NCI-H1092 treated with DMSO at 0.1 percent for 48 hours (cell line): Measurements from ENCODE around the gene H19.

Experiments
- DNase-seq: peaks from one replicate; lab custom pipeline; 2025; lab: John Stamatoyannopoulos, UW

The H19 gene

DNA sequence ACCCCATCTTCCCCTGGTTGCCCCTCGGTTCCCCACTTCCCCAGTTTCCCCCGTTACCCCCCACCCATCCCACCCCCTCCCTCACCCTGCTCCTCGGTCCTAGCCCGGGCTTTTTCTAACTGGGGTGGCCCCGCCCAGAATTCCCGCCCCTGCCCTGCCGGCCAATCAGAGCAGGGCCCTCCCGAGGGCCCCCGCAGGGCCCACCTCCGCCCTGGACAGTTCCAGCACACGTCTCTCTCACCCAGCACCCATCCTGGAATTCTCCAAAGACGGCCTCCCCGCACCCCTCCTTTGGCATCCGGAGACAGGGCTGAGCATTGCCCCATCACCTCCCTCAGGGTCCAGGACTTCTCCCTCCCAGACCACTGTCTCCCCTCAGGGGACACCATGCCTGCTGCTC, at the start of gene H19:
Gene H19 (minus strand): TSS at position 88 of the 400 bp plus-strand sequence.
- no peak for DNase-seq

DNA sequence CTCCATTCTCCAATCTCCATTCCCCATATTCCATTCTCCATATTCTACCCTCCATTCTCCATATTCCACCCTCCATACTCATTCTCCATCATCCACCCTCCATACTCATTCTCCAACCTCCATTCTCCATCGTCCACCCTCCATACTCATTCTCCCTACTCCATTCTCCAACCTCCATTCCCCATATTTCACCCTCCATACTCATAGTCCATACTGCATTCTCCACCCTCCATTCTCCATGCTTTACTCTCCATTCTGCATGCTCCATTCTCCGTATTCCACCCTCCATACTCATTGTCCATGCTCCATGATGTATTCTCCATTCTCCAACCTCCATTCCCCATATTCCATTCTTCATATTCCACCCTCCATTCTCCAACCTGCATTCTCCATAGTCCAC, 44.3 kb upstream of the H19 start:
- no peak for DNase-seq

DNA sequence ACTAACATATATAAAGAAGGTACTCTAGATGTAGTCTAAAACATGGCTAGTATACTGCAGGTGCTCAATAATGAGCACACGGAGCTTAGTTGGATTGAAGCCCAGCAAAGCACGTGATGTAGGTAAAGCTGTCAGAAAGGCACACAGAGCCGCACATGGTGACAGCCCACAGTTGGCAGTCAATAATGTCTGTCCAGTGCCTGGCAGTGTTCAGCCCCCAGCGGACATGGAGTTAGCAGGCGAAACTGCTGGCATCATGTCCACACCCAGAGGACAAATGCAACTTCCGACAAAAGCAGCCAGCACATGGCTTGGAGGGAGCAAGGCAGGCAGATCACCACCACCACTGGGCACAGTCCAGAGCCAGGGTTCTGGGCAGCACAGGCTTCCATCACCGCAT, 43.5 kb upstream of the H19 start:
- DNase-seq = no peak

DNA sequence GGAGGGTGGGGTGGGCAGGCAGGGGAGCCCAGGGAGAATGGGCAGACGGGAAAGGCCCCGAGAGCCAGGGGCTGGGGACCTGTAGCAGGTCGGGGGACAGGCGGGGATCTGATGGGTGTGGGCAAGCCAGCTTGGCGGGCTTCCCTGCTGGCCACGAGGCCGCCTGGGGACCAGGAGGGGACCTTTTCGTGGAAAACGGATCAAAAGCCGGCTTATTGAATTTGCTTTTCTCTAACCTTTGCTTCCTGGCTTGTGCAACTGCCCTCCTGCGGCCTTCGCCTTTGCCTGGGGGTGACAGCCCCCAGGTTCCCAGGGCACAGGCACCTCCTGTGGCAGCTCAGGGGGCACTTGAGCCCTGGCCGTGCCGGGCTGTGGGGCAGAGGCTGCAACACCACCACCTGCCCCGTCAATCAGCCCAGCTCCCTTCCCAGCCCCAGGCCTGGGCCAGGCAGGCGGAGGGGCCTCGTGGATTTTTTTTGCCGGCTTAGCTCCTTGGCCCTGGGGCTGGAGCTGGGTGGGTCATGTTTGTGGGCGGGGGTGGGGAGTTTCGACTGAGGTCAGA, 41.6 kb upstream of the H19 start:
- DNase-seq = no peak

DNA sequence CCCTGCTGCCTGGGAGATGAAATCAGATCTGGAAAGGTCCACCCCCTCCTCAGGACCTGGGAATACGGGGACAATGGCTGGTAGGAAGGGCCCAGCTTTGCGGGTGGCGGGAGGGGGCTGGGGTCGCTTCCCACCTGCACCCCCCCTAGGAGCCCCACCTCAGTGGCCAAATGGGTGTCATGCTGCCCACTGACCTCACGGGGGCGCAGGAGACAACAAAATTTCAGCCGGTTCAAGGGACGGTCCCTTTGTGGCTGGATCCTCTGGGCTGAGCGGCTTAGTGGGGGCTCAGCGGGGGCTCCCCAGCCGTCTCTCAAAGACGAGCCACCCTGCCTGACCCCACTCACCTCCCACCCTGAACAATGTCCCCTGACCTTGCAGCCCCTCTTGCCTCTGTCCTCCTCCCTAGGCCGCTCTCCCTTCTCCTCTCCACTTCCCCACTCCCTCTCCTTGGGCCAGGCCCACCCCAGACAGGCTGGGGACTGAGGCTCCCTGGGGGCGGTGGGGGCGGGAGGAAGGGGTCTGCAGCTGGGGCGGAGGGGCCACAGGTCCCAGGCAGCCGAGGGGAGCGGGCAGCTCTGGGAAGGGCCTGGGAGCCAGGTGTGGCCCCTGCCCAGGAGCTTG, 39.3 kb upstream of the H19 start:
- no peak for DNase-seq

DNA sequence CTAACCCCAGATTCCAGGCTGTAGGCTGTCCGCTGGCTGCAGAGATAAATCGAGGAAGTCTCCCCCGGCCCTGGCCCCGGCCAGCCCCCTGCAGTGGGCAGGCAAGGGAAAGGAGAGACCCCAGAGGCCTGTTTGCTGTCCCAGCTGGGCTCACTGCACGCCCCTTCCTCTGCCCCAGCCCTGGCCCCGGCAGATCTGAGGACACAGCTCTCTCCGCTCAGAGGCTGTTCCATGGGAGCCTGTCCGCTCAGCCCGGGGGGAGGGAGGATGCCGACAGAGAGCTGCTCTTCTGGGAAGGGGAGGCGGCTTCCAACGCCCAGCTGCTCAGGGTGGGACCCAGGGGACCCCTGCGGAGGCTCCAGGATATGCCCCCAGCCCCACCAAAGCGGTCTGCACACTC, 37.7 kb upstream of the H19 start:
- DNase-seq = no peak

DNA sequence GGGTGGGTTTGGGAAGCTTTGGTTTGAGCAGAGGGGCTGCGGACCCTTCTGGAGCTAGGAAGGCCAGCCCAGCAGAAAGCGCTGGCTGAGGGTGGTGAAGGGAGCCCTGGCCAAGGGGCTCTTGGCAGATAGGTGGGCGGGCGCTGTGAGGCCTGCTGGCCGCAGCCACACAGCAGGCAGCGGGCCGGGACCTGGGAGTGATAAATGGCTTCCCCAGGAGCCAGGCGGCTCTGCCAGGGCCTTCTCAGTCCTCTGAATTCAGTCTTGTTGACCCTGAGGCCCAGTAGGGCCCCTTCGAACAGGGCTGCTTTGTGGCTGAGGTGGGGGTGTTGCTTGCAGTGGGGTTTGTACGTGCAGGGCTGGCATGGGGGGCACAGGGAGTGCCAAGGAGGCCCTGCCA, 33.4 kb upstream of the H19 start:
- DNase-seq = no peak

DNA sequence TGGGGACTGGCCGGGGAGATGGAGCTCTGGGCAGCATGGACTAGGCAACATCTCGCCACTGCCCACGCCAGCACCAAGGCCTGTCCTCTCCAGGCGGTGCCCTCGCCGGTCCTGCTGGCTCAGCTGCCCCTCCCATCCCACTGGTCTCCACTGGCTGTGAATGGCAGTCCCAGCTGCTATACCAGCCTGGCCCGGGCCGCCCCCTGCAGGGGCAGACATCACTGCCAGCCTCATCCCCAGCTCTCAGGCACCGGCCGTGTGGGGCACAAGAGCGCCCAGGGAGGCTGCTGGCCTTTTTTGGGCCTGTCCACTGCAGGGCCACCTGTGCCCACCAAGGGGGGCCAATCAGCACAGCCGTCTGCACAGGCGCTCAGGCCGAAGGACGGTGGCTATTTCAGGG, 30.1 kb upstream of the H19 start:
- no peak for DNase-seq

DNA sequence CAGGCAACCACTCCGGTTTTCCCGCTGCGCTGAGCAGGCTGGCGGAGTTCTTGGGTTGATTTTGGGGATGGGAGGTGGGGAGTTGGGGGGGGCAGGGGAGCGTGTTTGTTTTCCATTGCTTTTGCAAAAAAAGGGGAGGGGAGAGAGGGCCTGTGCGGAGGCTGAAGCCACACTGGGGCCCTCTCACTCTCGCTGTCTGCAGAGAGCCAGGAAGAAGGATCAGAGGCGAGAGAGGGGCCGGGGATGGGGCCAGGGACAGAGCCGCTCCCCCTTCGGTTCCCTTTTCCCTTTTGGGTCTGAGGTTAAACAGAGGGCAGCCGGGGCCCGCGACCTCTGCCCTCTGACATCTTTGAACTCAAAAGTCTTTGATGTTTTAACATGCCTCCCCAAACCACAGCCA, 17.4 kb upstream of the H19 start:
- no peak for DNase-seq

DNA sequence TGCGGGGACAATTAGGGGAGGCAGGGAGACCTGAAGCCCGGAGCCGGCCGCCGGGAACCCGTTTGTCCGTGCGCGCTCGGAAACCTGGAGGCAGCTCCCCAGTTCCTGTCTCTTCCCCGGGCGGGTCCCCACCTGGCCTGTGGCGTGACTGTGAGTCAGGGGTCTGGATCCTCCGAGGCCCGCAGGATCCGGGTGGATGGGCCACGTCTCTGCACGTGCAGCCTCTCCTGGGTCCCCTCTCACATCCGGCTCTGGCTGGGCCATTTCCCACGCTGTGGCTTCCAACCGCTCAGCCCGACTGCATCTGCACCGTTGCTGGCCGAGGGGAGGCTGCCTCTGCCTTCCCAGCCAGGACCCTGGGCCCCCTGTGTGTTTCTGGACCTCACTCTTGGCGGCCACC, 14.8 kb upstream of the H19 start:
- DNase-seq = no peak

DNA sequence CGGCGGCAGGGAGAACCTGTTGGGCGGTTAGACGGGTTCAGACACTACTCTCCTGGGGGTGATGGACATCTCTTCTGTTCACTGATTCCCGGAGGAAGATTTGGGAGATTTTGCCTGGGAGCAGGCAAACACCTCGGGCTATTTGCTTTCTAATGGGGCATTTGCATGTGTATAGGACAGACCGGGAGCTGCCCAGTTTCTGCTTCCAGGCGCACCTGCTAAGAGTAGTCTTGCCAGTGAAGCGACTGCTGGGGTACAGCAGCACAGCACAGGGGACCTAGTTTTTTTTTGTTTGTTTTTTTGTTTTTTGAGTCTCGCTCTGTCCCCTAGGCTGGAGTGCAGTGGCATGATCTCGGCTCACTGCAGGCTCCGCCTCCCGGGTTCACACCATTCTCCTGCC, 6.8 kb upstream of the H19 start:
- DNase-seq = no peak

DNA sequence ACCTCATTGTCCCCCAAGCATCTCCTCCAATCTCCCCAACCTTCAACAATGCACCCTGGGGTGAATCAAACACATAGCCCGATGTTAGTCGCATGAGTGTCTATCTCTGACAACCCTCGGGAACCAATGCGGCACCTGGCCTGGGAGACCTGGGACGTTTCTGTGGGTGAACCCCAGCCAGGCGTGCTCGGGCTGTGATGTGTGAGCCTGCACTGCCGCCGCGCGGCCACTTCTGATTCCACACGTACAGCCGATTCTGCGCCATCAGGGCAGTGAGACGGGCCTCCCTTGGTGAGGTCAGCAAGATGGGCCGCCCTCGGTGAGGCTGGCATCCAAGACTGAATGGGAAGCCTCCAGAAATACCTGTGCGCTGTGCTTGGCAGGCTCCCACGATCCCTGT, 5.2 kb upstream of the H19 start:
- no peak for DNase-seq

DNA sequence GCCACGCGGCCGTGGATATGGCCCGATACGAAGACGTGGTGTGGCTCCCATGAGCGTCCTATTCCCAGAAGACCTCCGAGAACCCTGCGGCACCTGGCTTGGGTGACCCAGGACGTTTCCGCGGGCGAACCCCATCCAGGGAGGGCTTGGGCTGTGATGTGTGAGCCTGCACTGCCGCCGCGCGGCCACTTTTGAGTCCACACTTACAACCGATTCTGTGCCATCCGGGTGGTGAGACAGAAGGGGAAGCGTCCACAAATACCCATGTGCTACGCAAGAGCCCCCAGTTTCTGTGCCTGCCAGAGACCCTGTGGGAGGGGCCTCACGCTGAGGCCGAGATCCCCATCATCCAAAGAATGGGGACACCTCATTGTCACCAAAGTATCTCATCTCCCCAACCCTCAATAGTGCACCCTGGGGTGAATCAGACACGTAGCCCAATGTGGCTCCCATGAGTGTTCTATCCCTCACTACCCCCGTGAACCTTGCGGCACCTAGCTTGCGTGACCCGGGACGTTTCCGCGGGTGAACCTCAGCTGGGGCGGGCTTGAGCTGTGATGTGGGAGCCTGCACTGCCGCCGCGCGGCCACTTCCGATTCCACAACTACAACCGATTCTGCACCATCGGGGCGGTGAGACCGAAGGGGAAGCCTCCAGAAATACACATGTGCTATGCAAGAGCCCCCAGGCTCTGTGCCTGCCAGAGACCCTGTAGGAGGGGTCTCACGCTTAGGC, 4.6 kb upstream of the H19 start:
- no peak for DNase-seq

DNA sequence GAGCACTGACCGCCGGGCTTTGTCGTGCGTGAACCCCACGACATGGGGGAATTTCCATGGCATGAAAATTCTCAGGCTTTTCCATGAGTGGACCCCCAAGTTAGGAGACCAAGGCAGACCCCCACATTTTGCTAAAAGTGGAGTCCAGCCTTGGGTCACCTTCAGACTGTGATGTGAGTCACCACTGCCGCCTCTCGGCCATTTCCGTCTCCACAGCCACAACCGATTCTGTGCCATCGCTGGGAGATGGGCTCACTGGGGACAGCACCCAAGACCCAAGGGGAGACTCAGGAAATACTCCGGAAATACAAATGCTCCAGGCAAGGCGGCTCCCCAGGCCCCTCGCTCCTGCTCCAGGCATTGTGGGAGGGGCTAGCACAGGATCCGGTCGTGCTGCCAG, 1.2 kb upstream of the H19 start:
- DNase-seq = no peak

DNA sequence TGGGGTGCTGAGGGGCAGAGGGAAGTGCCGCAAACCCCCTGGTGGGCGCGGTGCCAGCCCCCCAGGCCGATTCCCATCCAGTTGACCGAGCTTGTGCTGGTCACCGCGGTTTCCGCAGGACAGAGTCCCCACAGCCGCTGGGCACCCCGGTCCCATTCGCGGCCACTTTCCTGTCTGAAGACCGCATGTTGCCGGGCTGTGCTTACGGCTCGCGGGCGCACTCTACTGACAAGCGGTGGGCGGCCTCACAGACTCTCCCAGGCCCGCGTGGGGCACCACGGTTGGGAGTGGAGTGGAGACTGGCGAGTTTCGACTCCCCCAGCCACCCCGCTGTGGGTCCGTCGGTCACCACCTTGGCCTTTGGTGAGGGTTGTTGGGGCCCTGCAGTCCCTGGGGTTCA, 648 bp upstream of the H19 start:
- DNase-seq = no peak

DNA sequence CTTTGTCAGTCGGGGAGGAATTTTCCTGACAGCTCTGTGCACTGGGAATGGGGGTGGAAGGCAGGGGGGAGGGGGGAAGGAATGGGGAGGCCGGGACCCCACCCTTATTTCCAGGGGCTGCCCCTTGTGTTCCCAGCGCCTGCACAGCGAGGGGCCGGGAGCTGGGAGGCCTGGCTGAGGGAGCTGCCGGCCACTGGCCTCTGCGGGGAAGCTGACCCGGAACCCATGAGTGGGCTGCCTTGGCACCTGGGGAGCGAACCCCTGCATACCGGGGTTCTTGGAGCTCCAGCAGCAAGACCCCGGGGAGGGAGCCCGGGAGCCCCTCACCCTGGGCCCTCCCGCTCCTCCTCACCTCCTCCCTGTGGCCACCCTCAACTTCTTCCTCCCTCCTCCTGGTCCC, 3.5 kb downstream of the H19 start:
- no peak for DNase-seq

DNA sequence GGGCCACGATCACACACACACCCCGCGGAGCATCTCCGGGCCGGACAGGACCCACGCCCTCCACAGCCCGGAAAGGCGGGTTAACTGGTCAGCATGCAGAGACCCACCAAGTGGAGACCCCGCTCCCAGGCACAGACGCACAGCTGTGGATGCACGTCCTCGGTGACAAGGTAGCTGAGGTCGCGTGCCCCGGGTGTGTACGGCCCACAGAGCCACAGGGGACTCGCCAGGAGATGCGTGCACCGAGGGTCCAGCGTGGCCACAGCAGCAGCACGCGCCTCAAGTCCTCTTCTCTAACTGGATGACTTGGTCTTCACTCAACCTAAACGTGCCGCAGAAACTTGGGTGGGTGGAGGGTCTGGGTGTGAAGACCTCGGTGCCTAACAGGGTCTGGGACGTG, 5.5 kb downstream of the H19 start:
- DNase-seq = no peak

DNA sequence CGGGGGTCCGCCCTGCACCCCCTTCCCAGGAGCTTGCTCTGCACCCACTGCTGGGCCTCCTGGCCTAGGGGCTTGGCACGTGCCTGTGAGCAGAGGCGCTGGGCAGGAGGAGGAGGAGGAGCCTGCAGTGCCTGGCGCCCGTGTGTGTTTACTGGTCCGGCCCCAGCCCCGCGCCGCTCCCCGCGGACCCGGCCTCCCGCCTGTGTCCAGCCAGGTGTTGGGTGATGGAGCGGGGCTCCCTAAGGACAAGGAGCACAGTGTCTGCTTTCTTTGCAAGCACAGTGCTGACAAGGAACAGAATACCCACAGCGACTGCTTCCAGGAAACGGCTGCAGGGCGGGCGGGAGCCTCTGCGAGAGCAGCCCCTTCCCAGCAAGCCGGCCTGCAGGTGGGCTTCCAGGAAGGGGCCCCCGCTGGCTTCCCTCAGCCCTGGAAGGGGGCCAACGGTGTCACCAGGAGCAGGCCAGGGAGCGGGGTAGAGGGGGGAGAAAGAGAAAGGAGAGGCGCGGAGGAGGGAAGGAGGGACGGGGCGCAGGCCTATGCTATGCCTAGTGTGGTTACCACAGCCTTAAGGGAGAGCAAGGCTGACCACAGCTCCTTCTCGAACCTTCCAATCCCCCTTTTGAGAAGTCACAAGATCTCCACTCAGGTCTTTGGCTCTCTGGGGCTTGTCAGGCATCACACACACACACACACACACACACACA, 6.6 kb downstream of the H19 start:
- DNase-seq = no peak

DNA sequence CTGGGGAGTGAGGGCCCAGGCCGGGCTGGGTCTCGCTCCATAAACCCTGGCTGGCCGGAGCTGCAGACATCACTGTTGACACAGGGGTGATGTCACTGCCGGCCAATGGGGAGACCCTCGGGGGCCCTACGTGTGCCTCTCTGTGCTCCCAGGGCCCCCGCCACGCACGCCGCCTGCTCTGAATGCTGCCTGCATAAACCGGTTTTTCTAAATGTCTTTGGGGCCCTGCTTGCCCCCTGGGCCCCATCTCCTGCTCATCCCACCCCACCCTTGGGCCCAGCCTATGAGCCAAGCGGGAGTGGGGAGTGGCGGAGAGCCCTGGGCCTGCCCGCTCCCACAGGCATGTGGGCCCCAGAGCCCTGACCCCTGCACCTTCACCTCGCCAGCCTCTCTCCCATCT, 7.7 kb downstream of the H19 start:
- no peak for DNase-seq

DNA sequence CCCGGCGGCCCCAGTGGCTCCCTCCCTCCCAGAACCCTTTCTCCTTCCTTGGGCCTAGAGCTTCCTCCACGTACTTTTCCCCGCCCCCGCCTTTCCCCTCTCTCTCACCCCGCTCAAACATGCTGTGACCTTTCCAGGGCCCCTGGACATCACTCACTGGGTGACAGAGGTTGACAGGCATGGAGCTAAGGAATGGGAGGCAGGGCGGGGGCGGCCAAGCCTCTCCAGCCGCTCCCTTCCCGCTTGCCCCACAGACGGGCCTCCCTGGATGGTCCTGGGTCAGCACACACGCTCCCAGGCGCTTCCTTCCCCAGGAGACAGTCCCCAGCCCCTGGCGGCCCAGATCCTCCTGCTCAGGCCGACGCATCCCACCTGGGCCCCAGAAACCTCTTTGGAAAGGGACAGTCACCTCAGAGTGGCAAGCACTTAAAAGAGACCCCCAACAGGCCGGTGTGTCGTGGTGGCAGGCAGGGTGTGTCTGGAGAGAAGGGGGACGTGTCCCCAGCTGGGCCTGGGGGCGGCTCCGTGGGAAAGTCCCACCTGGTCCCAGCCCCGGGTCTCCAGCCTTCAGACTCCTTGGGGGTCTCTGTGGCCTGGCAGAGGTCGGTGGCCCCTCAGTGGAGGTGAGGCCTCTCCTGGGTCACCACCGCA, 8.8 kb downstream of the H19 start:
- no peak for DNase-seq

DNA sequence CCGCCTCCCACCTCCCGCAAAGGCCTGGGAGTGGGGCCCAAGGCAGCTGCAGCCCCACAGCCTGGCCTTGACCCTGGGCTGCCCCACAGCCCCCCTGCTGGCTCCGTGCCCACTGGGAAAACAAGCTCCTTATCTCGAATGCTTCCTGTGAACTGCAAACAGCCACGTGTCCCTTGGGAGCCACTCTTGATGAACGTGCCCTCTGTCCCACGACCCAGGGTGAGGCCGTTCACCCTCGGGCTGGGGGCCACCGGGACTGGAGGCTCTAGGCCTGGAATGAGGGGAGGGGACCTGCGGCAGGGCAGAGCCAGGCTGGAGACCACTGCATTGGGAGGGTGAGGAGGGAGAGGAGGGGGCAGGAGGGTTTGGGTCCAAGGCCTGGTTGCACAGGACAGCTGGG, 9.5 kb downstream of the H19 start:
- no peak for DNase-seq

DNA sequence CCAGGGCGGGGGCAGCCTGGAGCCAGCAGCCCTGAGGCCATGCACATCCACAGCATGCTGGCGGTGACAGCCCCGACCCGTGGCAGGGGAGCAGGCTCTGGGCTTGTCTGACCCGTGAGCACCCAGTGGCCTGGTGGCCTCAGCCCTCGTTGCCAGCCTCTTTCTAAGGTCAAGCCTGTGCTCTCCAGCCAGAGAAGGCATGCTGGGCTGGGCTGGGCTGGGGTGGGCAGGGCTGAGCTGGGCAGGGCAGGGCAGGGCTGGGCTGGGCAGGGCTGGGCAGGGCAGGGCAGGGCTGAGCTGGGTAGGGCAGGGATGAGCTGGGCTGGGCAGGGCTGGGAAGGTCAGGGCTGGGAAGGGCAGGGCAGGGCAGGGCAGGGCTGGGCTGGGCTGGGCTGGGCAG, 10.6 kb downstream of the H19 start:
- DNase-seq = no peak

DNA sequence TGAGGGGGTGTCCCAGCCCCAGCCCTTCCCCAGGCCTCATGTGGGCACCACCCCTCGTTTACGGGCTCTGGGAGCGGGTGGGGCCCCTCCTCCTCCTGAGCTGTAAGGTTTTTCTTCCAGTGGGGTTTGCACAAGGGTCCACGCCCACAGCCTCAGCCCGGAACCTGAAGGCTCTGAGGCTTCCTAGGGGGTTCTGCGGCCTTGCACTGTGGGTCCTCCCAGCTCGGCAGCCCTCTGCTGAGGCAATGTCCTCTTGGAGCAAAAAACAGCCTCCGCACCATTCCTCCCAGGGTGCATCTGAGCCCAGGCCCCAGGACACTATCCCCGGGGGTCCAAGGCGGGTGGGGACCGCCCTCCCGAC, 14.1 kb downstream of the H19 start:
- no peak for DNase-seq
